CD8-positive, alpha-beta memory T cell (primary cell): ENCODE measurements around the gene URB2. TPM values are rescaled to one million over a fixed set of nuclear protein-coding genes. Genes with fewer than 3 reads are reported as not detected.

Experiments used
- CTCF ChIA-PET: fragments of 350-600 bp; sonication (Branson Sonifier 250); formaldehyde crosslinking; loops from one replicate; lab custom pipeline; 2021; ENCODE audit warnings: antibody characterized with exemption; lab: Charles Lee
- POLR2A ChIA-PET: fragments of 350-600 bp; sonication (Branson Sonifier 250); formaldehyde crosslinking; loops from one replicate; lab custom pipeline; 2021; ENCODE audit warnings: antibody characterized with exemption; lab: Charles Lee
- DNase-seq, 5 donors: peaks; one replicate each; pipeline versions ENCODE4 v3.0.0 to v3.0.0-alpha.2; 2020 to 2022; ENCODE audit warnings: mixed read lengths in 1 of 5
- H3K27ac ChIP-seq: one replicate; pipeline ENCODE4 v1.7.0; 2013; ENCODE audit warnings: low read depth, mild to moderate bottlenecking, low read length, moderate library complexity
- H3K27me3 ChIP-seq: 2 replicates; pipeline ENCODE4 v1.7.0; 2013; ENCODE audit warnings: low read length, mild to moderate bottlenecking; ENCODE audit not compliant: insufficient read depth, poor library complexity, severe bottlenecking
- H3K36me3 ChIP-seq: 2 replicates; pipeline ENCODE4 v1.7.0; 2013; ENCODE audit warnings: mild to moderate bottlenecking, low read length, moderate library complexity; ENCODE audit not compliant: insufficient read depth
- H3K4me1 ChIP-seq: 2 replicates; pipeline ENCODE4 v1.7.0; 2013; ENCODE audit warnings: mild to moderate bottlenecking, low read length, moderate library complexity; ENCODE audit not compliant: insufficient read depth
- H3K4me3 ChIP-seq: 2 replicates; pipeline ENCODE4 v1.7.0; 2013; ENCODE audit warnings: mild to moderate bottlenecking, low read length
- H3K9me3 ChIP-seq: 2 replicates; pipeline ENCODE4 v1.7.0; 2013; ENCODE audit warnings: mild to moderate bottlenecking, low read length
- H3K27ac Mint-ChIP-seq, 8 donors: one replicate each; pipeline ENCODE4 v1.8.0; 2020 to 2021; ENCODE audit warnings: mixed read lengths in 8 of 8, mild to moderate bottlenecking in 6 of 8, inconsistent platforms in 3 of 8, moderate library complexity in 3 of 8
- H3K27me3 Mint-ChIP-seq, 2 donors: one replicate each; pipeline ENCODE4 v1.8.0; 2020 to 2021; ENCODE audit warnings: mixed read lengths in 2 of 2, mild to moderate bottlenecking in 1 of 2, moderate library complexity in 1 of 2
- H3K36me3 Mint-ChIP-seq, 3 donors: one replicate each; pipeline ENCODE4 v1.8.0; 2020 to 2021; ENCODE audit warnings: mixed read lengths in 3 of 3, inconsistent platforms in 1 of 3, mild to moderate bottlenecking in 1 of 3
- H3K4me1 Mint-ChIP-seq, 3 donors: one replicate each; pipeline ENCODE4 v1.8.0; 2020 to 2021; ENCODE audit warnings: mixed read lengths in 3 of 3, inconsistent platforms in 1 of 3, mild to moderate bottlenecking in 1 of 3
- H3K4me3 Mint-ChIP-seq, 7 donors: one replicate each; pipeline ENCODE4 v1.8.0; 2020 to 2021; ENCODE audit warnings: mixed read lengths in 7 of 7, mild to moderate bottlenecking in 6 of 7, moderate library complexity in 4 of 7, inconsistent platforms in 2 of 7
- H3K9me3 Mint-ChIP-seq, 5 donors: one replicate each; pipeline ENCODE4 v1.8.0; 2020 to 2022; ENCODE audit warnings: mixed read lengths in 5 of 5, mild to moderate bottlenecking in 3 of 5, moderate library complexity in 2 of 5, inconsistent platforms in 1 of 5
- polyA plus RNA-seq: library from polyadenylated mRNA; unstranded; fragments of 300-500 nt; fragmentation: Illumina TruSeq; gene quantifications from one replicate; pipeline ENCODE4 v1.2.3, GENCODE V29; 2021
- total RNA-seq, 2 experiments: library from RNA; stranded (reverse); gene quantifications; one replicate each; pipeline ENCODE4 v1.2.3, GENCODE V29; 2021

URB2 gene
- total and polyA plus RNA-seq, 3 experiments from 2014 or later = 6.5 to 38.2 (median 37.6) TPM

- Histone ChIP-seq H3K36me3 (peaks cover 30% of the 10 kb centered on the region), H3K9me3 (no peaks in the 10 kb centered on the region), H3K27ac (no peak overlapping the region), H3K4me3 (no peak overlapping the region), H3K4me1 (no peaks in the 10 kb centered on the region), H3K27me3 (no peaks in the 10 kb centered on the region)
- POLR2A ChIA-PET = no interaction called here
- H3K9me3 Mint-ChIP-seq = no peaks in the 10 kb centered on the region
- peaks cover 5 to 81% (median 23%) of the 10 kb centered on the region in 3 donors for H3K36me3 Mint-ChIP-seq
- H3K27ac Mint-ChIP-seq = no peak overlapping the region
- H3K4me1 Mint-ChIP-seq = no peaks in the 10 kb centered on the region
- no peak overlapping the region for H3K4me3 Mint-ChIP-seq
- DNase-seq = no peak
- CTCF ChIA-PET = interaction anchor here (1.5 kb wide), 1 partner anchor 10 kb away, joined by 4 read pairs; no protein-coding TSS in a partner anchor
- no peaks in the 10 kb centered on the region for H3K27me3 Mint-ChIP-seq
These were observed 25.5 kb downstream of the URB2 start for GRCh38 chr1:229651546-229651945.

- no peak for DNase-seq
- Histone ChIP-seq H3K4me3 (no peak overlapping the region), H3K4me1 (no peaks in the 10 kb centered on the region), H3K27me3 (no peaks in the 10 kb centered on the region), H3K36me3 (peaks cover 26% of the 10 kb centered on the region), H3K27ac (no peak overlapping the region), H3K9me3 (no peaks in the 10 kb centered on the region)
- H3K27ac Mint-ChIP-seq = peak overlapping the region in 3 of 8 donors; percentile 15 to 77 (median 49)
- CTCF ChIA-PET = no interaction called here
- H3K9me3 Mint-ChIP-seq = peaks cover 0 to under 1% (median 0%) of the 10 kb centered on the region in 5 donors
- no peak overlapping the region for H3K4me3 Mint-ChIP-seq
- POLR2A ChIA-PET = no interaction called here
- H3K4me1 Mint-ChIP-seq = no peaks in the 10 kb centered on the region
- H3K36me3 Mint-ChIP-seq = peaks cover 5 to 78% (median 21%) of the 10 kb centered on the region in 3 donors
- no peaks in the 10 kb centered on the region for H3K27me3 Mint-ChIP-seq
These were observed 27.4 kb downstream of the URB2 start for GRCh38 chr1:229653420-229653819.

GRCh38 chr1:229655781-229656180, 29.7 kb downstream of the URB2 start:
- Histone ChIP-seq H3K4me1 (no peaks in the 10 kb centered on the region), H3K4me3 (no peak overlapping the region), H3K27ac (no peak overlapping the region), H3K9me3 (no peaks in the 10 kb centered on the region), H3K27me3 (no peaks in the 10 kb centered on the region), H3K36me3 (peaks cover 25% of the 10 kb centered on the region)
- Mint-ChIP-seq H3K27ac (peak overlapping the region in 1 of 8 donors; percentile 62), H3K4me1 (no peaks in the 10 kb centered on the region), H3K27me3 (no peaks in the 10 kb centered on the region), H3K36me3 (peaks cover 5 to 77% (median 24%) of the 10 kb centered on the region in 3 donors), H3K9me3 (peaks cover 0 to 2% (median 0%) of the 10 kb centered on the region in 5 donors), H3K4me3 (no peak overlapping the region)
- ChIA-PET POLR2A (no interaction called here), CTCF (no interaction called here)
- DNase-seq = no peak

GRCh38 chr1:229657993-229658755, 32.1 kb downstream of the URB2 start:
- no peak overlapping the region for H3K4me3 Mint-ChIP-seq
- no peak overlapping the region for H3K27ac Mint-ChIP-seq
- ChIA-PET CTCF (no interaction called here), POLR2A (no interaction called here)
- peaks cover 0 to 4% (median 3%) of the 10 kb centered on the region in 3 donors for H3K4me1 Mint-ChIP-seq
- H3K27me3 ChIP-seq = no peaks in the 10 kb centered on the region
- H3K4me3 ChIP-seq = no peak overlapping the region
- H3K9me3 Mint-ChIP-seq = peaks cover 0 to 2% (median 0%) of the 10 kb centered on the region in 5 donors
- DNase-seq = no peak
- H3K36me3 Mint-ChIP-seq = peaks cover 0 to 67% (median 19%) of the 10 kb centered on the region in 3 donors
- H3K9me3 ChIP-seq = no peaks in the 10 kb centered on the region
- no peak overlapping the region for H3K27ac ChIP-seq
- peaks cover 0 to 2% of the 10 kb centered on the region in 2 donors for H3K27me3 Mint-ChIP-seq
- H3K36me3 ChIP-seq = peaks cover 22% of the 10 kb centered on the region
- no peaks in the 10 kb centered on the region for H3K4me1 ChIP-seq

- no peak overlapping the region for H3K4me3 ChIP-seq
- H3K4me1 ChIP-seq = peaks cover 15% of the 10 kb centered on the region
- peaks cover 0 to 4% (median 3%) of the 10 kb centered on the region in 3 donors for H3K4me1 Mint-ChIP-seq
- no peaks in the 10 kb centered on the region for H3K9me3 ChIP-seq
- peaks cover 0 to 39% (median 9%) of the 10 kb centered on the region in 3 donors for H3K36me3 Mint-ChIP-seq
- H3K27me3 Mint-ChIP-seq = peaks cover 0 to 2% of the 10 kb centered on the region in 2 donors
- ChIA-PET CTCF (interaction anchor here (0.7 to 2.1 kb wide), 16 partner anchors 10 to 651 kb away, joined by 3 to 15 read pairs (median 4); no protein-coding TSS in a partner anchor), POLR2A (no interaction called here)
- peak overlapping the region in 3 of 8 donors; percentile 56 to 89 (median 76) for H3K27ac Mint-ChIP-seq
- no peaks in the 10 kb centered on the region for H3K27me3 ChIP-seq
- no peak overlapping the region for H3K4me3 Mint-ChIP-seq
- DNase-seq = peak; percentile 43 to 75 (median 52)
- H3K36me3 ChIP-seq = peaks cover 11% of the 10 kb centered on the region
- H3K9me3 Mint-ChIP-seq = peaks cover 0 to 2% (median 0%) of the 10 kb centered on the region in 5 donors
- no peak overlapping the region for H3K27ac ChIP-seq
These were observed 35.2 kb downstream of the URB2 start for GRCh38 chr1:229661022-229661877.

GRCh38 chr1:229661897-229662296, 35.9 kb downstream of the URB2 start:
- H3K4me3 Mint-ChIP-seq = no peak overlapping the region
- ChIA-PET POLR2A (interaction anchor here (0.7 kb wide), 1 partner anchor 451 kb away, joined by 3 read pairs; no protein-coding TSS in a partner anchor), CTCF (interaction anchor here (1.0 to 2.1 kb wide), 11 partner anchors 11 to 650 kb away, joined by 3 to 15 read pairs (median 4); no protein-coding TSS in a partner anchor)
- H3K27ac Mint-ChIP-seq = no peak overlapping the region
- peaks cover 0 to 2% of the 10 kb centered on the region in 2 donors for H3K27me3 Mint-ChIP-seq
- Histone ChIP-seq H3K4me3 (no peak overlapping the region), H3K27me3 (no peaks in the 10 kb centered on the region), H3K9me3 (no peaks in the 10 kb centered on the region), H3K4me1 (peaks cover 15% of the 10 kb centered on the region), H3K27ac (no peak overlapping the region), H3K36me3 (peaks cover 6% of the 10 kb centered on the region)
- DNase-seq = no peak
- peaks cover 0 to 4% (median 3%) of the 10 kb centered on the region in 3 donors for H3K4me1 Mint-ChIP-seq
- H3K36me3 Mint-ChIP-seq = peaks cover 0 to 35% (median 9%) of the 10 kb centered on the region in 3 donors
- peaks cover 0 to 2% (median 0%) of the 10 kb centered on the region in 5 donors for H3K9me3 Mint-ChIP-seq

- peak; percentile 47 to 80 (median 54) for DNase-seq
- Histone ChIP-seq H3K4me3 (no peak overlapping the region), H3K9me3 (no peaks in the 10 kb centered on the region), H3K36me3 (peaks cover 3% of the 10 kb centered on the region), H3K27ac (no peak overlapping the region), H3K27me3 (no peaks in the 10 kb centered on the region), H3K4me1 (peaks cover 15% of the 10 kb centered on the region)
- Mint-ChIP-seq H3K4me1 (peaks cover 0 to 4% (median 3%) of the 10 kb centered on the region in 3 donors), H3K4me3 (no peak overlapping the region), H3K27ac (no peak overlapping the region), H3K36me3 (peaks cover 0 to 16% (median 10%) of the 10 kb centered on the region in 3 donors), H3K27me3 (peaks cover 0 to 2% of the 10 kb centered on the region in 2 donors), H3K9me3 (no peaks in the 10 kb centered on the region)
- ChIA-PET CTCF (no interaction called here), POLR2A (no interaction called here)
These were observed 38.2 kb downstream of the URB2 start for GRCh38 chr1:229664133-229664689.
